ENCODE results near the gene GAS6.
"Not testable (repeated sequence)": the region's sequence is repeated elsewhere in the genome, so short reads cannot be mapped to it uniquely, and the experiment has no call there.

GAS6 gene

GRCh38 chr13:113837560-113838355 is 26.1 kb downstream of the GAS6 start:
- DNase-seq (ENCODE audit: low spot score) = no peak

- DNase-seq (ENCODE audit: low spot score) = no peak
These were observed 26.9 kb downstream of the GAS6 start for GRCh38 chr13:113836768-113837559.

- no peak for DNase-seq (ENCODE audit: low spot score)
These were observed 28.2 kb downstream of the GAS6 start for GRCh38 chr13:113835461-113836270.

- no peak for DNase-seq (ENCODE audit: low spot score)
These were observed 29.2 kb downstream of the GAS6 start for GRCh38 chr13:113834496-113835200.

GRCh38 chr13:113834006-113834405 is 29.9 kb downstream of the GAS6 start:
- not testable (repeated sequence) for DNase-seq (ENCODE audit: low spot score)

GRCh38 chr13:113833111-113833830 is 30.6 kb downstream of the GAS6 start:
- no peak for DNase-seq (ENCODE audit: low spot score)

- DNase-seq (ENCODE audit: low spot score) = no peak
These were observed 31.2 kb downstream of the GAS6 start for GRCh38 chr13:113832631-113833030.

GRCh38 chr13:113832205-113832604 is 31.7 kb downstream of the GAS6 start:
- no peak for DNase-seq (ENCODE audit: low spot score)

- no peak for DNase-seq (ENCODE audit: low spot score)
These were observed 32.8 kb downstream of the GAS6 start for GRCh38 chr13:113831061-113831460.

GRCh38 chr13:113830426-113830950 is 33.4 kb downstream of the GAS6 start:
- not testable (repeated sequence) for DNase-seq (ENCODE audit: low spot score)

GRCh38 chr13:113828282-113828825 is 35.5 kb downstream of the GAS6 start:
- DNase-seq (ENCODE audit: low spot score) = no peak

GRCh38 chr13:113827021-113827420 is 36.9 kb downstream of the GAS6 start:
- DNase-seq (ENCODE audit: low spot score) = no peak

- not testable (repeated sequence) for DNase-seq (ENCODE audit: low spot score)
These were observed 37.4 kb downstream of the GAS6 start for GRCh38 chr13:113826446-113826845.

GRCh38 chr13:113825841-113826240 is 38.0 kb downstream of the GAS6 start:
- DNase-seq (ENCODE audit: low spot score) = no peak

GRCh38 chr13:113823771-113824170 is 40.1 kb downstream of the GAS6 start:
- DNase-seq (ENCODE audit: low spot score) = no peak

GRCh38 chr13:113822956-113823744 is 40.7 kb downstream of the GAS6 start:
- DNase-seq (ENCODE audit: low spot score) = no peak

GRCh38 chr13:113822266-113822665 is 41.6 kb downstream of the GAS6 start:
- DNase-seq (ENCODE audit: low spot score) = no peak

- DNase-seq (ENCODE audit: low spot score) = no peak
These were observed 42.0 kb downstream of the GAS6 start for GRCh38 chr13:113821847-113822246.

GRCh38 chr13:113820813-113821651 is 42.8 kb downstream of the GAS6 start:
- DNase-seq (ENCODE audit: low spot score) = no peak
